IMR-90 (cell line): ENCODE data around the gene FAM81A.

ENCODE experiments used
- CTCF ChIP-seq: conservative IDR thresholded peaks from 2 replicates; pipeline ENCODE4 v1.5.1; 2012; ENCODE audit warnings: mild to moderate bottlenecking, low read depth, low read length, improper control_type of control experiment
- MAFK ChIP-seq: IDR thresholded peaks from 2 replicates; pipeline ENCODE4 v1.6.1; 2012; ENCODE audit warnings: low read depth, low read length, improper control_type of control experiment
- MXI1 ChIP-seq: IDR thresholded peaks from 2 replicates; pipeline ENCODE4 v1.6.1; 2012; ENCODE audit warnings: low read depth, mild to moderate bottlenecking, low read length, moderate library complexity, borderline replicate concordance
- POLR2A ChIP-seq: IDR thresholded peaks from 2 replicates; pipeline ENCODE4 v1.6.1; 2012; ENCODE audit warnings: mild to moderate bottlenecking, low read depth, low read length
- RAD21 ChIP-seq: IDR thresholded peaks from 2 replicates; pipeline ENCODE4 v1.6.1; 2012; ENCODE audit warnings: low read length, improper control_type of control experiment
- RCOR1 ChIP-seq: IDR thresholded peaks from 2 replicates; pipeline ENCODE4 v1.6.1; 2012; ENCODE audit warnings: mild to moderate bottlenecking, low read length, improper control_type of control experiment; ENCODE audit not compliant: insufficient replicate concordance
- RFX5 ChIP-seq: IDR thresholded peaks from 2 replicates; pipeline ENCODE4 v1.8.0; 2012; ENCODE audit warnings: low read depth, mild to moderate bottlenecking, low read length, moderate library complexity
- SMC3 ChIP-seq: fragments of 150-350 bp; IDR thresholded peaks from 2 replicates; pipeline ENCODE4 v1.6.1; 2016; ENCODE audit warnings: low read depth, mild to moderate bottlenecking, antibody characterized with exemption, low read length, moderate library complexity
- USF2 ChIP-seq: fragments of 150-350 bp; IDR thresholded peaks from 2 replicates; pipeline ENCODE4 v1.6.1; 2017; ENCODE audit warnings: mild to moderate bottlenecking, antibody characterized with exemption, low read length, low read depth

- TF ChIP-seq SMC3: no peak
- TF ChIP-seq RFX5: no peak
- TF ChIP-seq CTCF: no peak
- TF ChIP-seq USF2: no peak
- TF ChIP-seq POLR2A: no peak
- TF ChIP-seq MXI1: no peak
- TF ChIP-seq RCOR1: no peak
- no peak for TF ChIP-seq MAFK
- TF ChIP-seq RAD21: no peak
These were observed 41.8 kb upstream of the FAM81A start for GRCh38 chr15:59396211-59396610.
